ENCODE measurements around the gene CD300LD. TPM values are rescaled to one million over a fixed set of nuclear protein-coding genes. Genes with fewer than 3 reads are reported as not detected.
"Not testable (repeated sequence)": the region's sequence is repeated elsewhere in the genome, so short reads cannot be mapped to it uniquely, and the experiment has no call there.

Gene CD300LD
- total RNA-seq, 3 donors from 2014 or later, result not detected

- peaks cover 0 to 9% of the 10 kb centered on the region in 2 donors for H3K27me3 ChIP-seq
- no peak overlapping the region for H3K27ac ChIP-seq
- H3K36me3 ChIP-seq, result no peaks in the 10 kb centered on the region
- intact Hi-C loops (cut with DNase I; ENCODE audit: low total_unique reads), result no loop called here
- no peak overlapping the region for H3K4me3 ChIP-seq
- H3K4me1 ChIP-seq, result no peaks in the 10 kb centered on the region
- peaks cover 0 to 9% of the 10 kb centered on the region in 2 donors for H3K9me3 ChIP-seq
- no peak for TF ChIP-seq CTCF (IDR thresholded peaks at IDR 0.05)
- DNase-seq (ENCODE audit: low spot score in 2 of 2), result no peak
These were observed 12.2 kb downstream of the CD300LD start for GRCh38 chr17:74579900-74580299.

GRCh38 chr17:74578979-74579378 is 13.1 kb downstream of the CD300LD start:
- no peak for TF ChIP-seq POLR2A (IDR thresholded peaks at IDR 0.05)
- TF ChIP-seq CTCF (IDR thresholded peaks at IDR 0.05), result no peak
- TF ChIP-seq POLR2AphosphoS5 (IDR thresholded peaks at IDR 0.05), result no peak
- DNase-seq (ENCODE audit: low spot score in 2 of 2), result no peak
- H3K27ac ChIP-seq, result no peak overlapping the region
- peaks cover 0 to 9% of the 10 kb centered on the region in 2 donors for H3K27me3 ChIP-seq
- H3K4me1 ChIP-seq, result no peaks in the 10 kb centered on the region
- intact Hi-C loops (cut with DNase I; ENCODE audit: low total_unique reads), result no loop called here
- no peak overlapping the region for H3K4me3 ChIP-seq
- H3K36me3 ChIP-seq, result no peaks in the 10 kb centered on the region
- peaks cover 0 to under 1% of the 10 kb centered on the region in 2 donors for H3K9me3 ChIP-seq

- Histone ChIP-seq H3K4me3 (no peak overlapping the region), H3K27me3 (peaks cover 0 to 11% of the 10 kb centered on the region in 2 donors), H3K36me3 (no peaks in the 10 kb centered on the region), H3K9me3 (no peaks in the 10 kb centered on the region), H3K4me1 (no peaks in the 10 kb centered on the region), H3K27ac (no peak overlapping the region)
- TF ChIP-seq CTCF (IDR thresholded peaks at IDR 0.05) (no peak), POLR2AphosphoS5 (IDR thresholded peaks at IDR 0.05) (no peak), POLR2A (IDR thresholded peaks at IDR 0.05) (no peak)
- DNase-seq (ENCODE audit: low spot score in 2 of 2), result no peak
- intact Hi-C loops (cut with DNase I; ENCODE audit: low total_unique reads), result no loop called here
These were observed 17.5 kb downstream of the CD300LD start for GRCh38 chr17:74574489-74575142.

- H3K4me3 ChIP-seq; intact Hi-C loops (cut with DNase I; ENCODE audit: low total_unique reads); H3K9me3 ChIP-seq; H3K36me3 ChIP-seq; H3K4me1 ChIP-seq; DNase-seq (ENCODE audit: low spot score in 2 of 2); H3K27ac ChIP-seq: not testable (repeated sequence)
- H3K27me3 ChIP-seq, result peaks cover 0 to 11% of the 10 kb centered on the region in 2 donors
These were observed 18.4 kb downstream of the CD300LD start for GRCh38 chr17:74573635-74574034.

- TF ChIP-seq CTCF (IDR thresholded peaks at IDR 0.05), result no peak
These were observed 18.9 kb downstream of the CD300LD start for GRCh38 chr17:74573169-74573568.

More at GRCh38 chr17:74573169-74573568, 18.9 kb downstream of the CD300LD start:
- Histone ChIP-seq H3K4me1 (no peaks in the 10 kb centered on the region), H3K4me3 (no peak overlapping the region), H3K27ac (no peak overlapping the region), H3K36me3 (no peaks in the 10 kb centered on the region), H3K27me3 (peaks cover 0 to 11% of the 10 kb centered on the region in 2 donors), H3K9me3 (no peaks in the 10 kb centered on the region)
- intact Hi-C loops (cut with DNase I; ENCODE audit: low total_unique reads), result no loop called here
- DNase-seq (ENCODE audit: low spot score in 2 of 2), result no peak
